OCI-LY7 (cell line): ENCODE results near the gene NAV1. TPM values are rescaled to one million over a fixed set of nuclear protein-coding genes. Genes with fewer than 3 reads are reported as not detected.

Experiments
- BruUV-seq: library from RNA; stranded (reverse); fragments of 400-500 nt; replicated peaks from 2 replicates; lab custom pipeline; 2021; lab: Mats Ljungman, UMichigan
- CTCF ChIA-PET: fragments of 300-600 bp; sonication (Branson Sonifier 250); formaldehyde crosslinking; loops from one replicate; lab custom pipeline; 2022; ENCODE audit warnings: antibody characterized with exemption; ENCODE audit not compliant: unreplicated experiment; lab: Charles Lee
- POLR2A ChIA-PET: fragments of 300-600 bp; sonication (Branson Sonifier 250); formaldehyde crosslinking; loops from one replicate; lab custom pipeline; 2022; ENCODE audit warnings: antibody characterized with exemption; lab: Charles Lee
- DNase-seq: peaks from one replicate; pipeline ENCODE4 v3.0.0-alpha.2; 2015; ENCODE audit warnings: low spot score
- H2AFZ ChIP-seq: fragments of 200-600 bp; sonication (generic), shearing (Covaris generic); 2 replicates; pipeline ENCODE4 v1.6.1; 2014; ENCODE audit warnings: mild to moderate bottlenecking, antibody characterized with exemption, low read length, moderate library complexity
- H3K27ac ChIP-seq: fragments of 200-600 bp; sonication (generic); 2 replicates; pipeline ENCODE4 v1.5.1; 2014; ENCODE audit warnings: mixed run types, low read depth, mild to moderate bottlenecking, moderate library complexity, low read length, inconsistent platforms; ENCODE audit not compliant: poor library complexity, severe bottlenecking
- H3K36me3 ChIP-seq: fragments of 200-600 bp; sonication (generic); 2 replicates; pipeline ENCODE4 v1.6.1; 2014; ENCODE audit warnings: mild to moderate bottlenecking, antibody characterized with exemption, low read length, moderate library complexity, mixed read lengths; ENCODE audit not compliant: insufficient read depth
- H3K4me1 ChIP-seq: fragments of 200-600 bp; sonication (generic); 2 replicates; pipeline ENCODE4 v1.5.1; 2014; ENCODE audit warnings: mild to moderate bottlenecking, low read length; ENCODE audit not compliant: insufficient read depth, poor library complexity, severe bottlenecking
- H3K4me2 ChIP-seq: fragments of 200-600 bp; sonication (generic); 2 replicates; pipeline ENCODE4 v1.6.1; 2014; ENCODE audit warnings: mild to moderate bottlenecking, low read length
- H3K4me3 ChIP-seq: fragments of 200-600 bp; sonication (generic); 2 replicates; pipeline ENCODE4 v1.5.1; 2014; ENCODE audit warnings: mild to moderate bottlenecking, low read depth, low read length; ENCODE audit not compliant: poor library complexity, severe bottlenecking
- H3K79me2 ChIP-seq: fragments of 200-600 bp; sonication (generic); 2 replicates; pipeline ENCODE4 v1.6.1; 2016; ENCODE audit warnings: low read depth, mild to moderate bottlenecking, low read length, moderate library complexity, mixed read lengths; ENCODE audit not compliant: insufficient read depth
- H3K9me2 ChIP-seq: fragments of 200-600 bp; sonication (generic); 2 replicates; pipeline ENCODE4 v1.6.1; 2016; ENCODE audit warnings: mild to moderate bottlenecking, low read length, mixed read lengths; ENCODE audit not compliant: insufficient read depth
- H3K9me3 ChIP-seq: fragments of 200-600 bp; sonication (generic); 2 replicates; pipeline ENCODE4 v1.6.1; 2014; ENCODE audit warnings: mild to moderate bottlenecking, mixed run types, low read length, mixed read lengths
- H4K20me1 ChIP-seq: fragments of 200-600 bp; sonication (generic); 2 replicates; pipeline ENCODE4 v1.6.1; 2014; ENCODE audit warnings: mild to moderate bottlenecking, antibody characterized with exemption, low read length, moderate library complexity, mixed read lengths; ENCODE audit not compliant: insufficient read depth
- CTCF ChIP-seq: fragments of 200-600 bp; sonication (generic); conservative IDR thresholded peaks from 2 replicates; pipeline ENCODE4 v1.5.1; 2014; ENCODE audit warnings: mild to moderate bottlenecking, antibody characterized with exemption, low read length, moderate library complexity, mixed read lengths
- EZH2phosphoT487 ChIP-seq: fragments of 200-600 bp; sonication (generic); IDR thresholded peaks from 2 replicates; pipeline ENCODE4 v1.6.1; 2018; ENCODE audit warnings: low read depth, borderline replicate concordance, mild to moderate bottlenecking, mixed run types, antibody characterized with exemption, low read length, moderate library complexity, mixed read lengths
- intact Hi-C: fragments of 100-400 bp; cut with micrococcal nuclease; formaldehyde crosslinking; loops from one replicate; pipeline ENCODE4 v1.10.0; 2022; ENCODE audit not compliant: unreplicated experiment
- total RNA-seq, 2 experiments: library from RNA; depleted of rRNA in 1 of 2; stranded (reverse); fragments of >200 nt in 1 of 2; shearing (Covaris generic) in 1 of 2; gene quantifications; 2 replicates each; pipeline ENCODE4 v1.2.3, GENCODE V29; 2014 to 2022

Gene NAV1
- total RNA-seq, 2 experiments from 2014 or later: 4.2 to 20.7 TPM

GRCh38 chr1:201530741-201531531 lies 8.0 kb upstream of the NAV1 start:
- intact Hi-C loops: no loop called here
- peak; percentile 39 for DNase-seq
- Histone ChIP-seq H4K20me1 (no peaks in the 10 kb centered on the region), H3K79me2 (no peaks in the 10 kb centered on the region), H3K4me1 (no peaks in the 10 kb centered on the region), H3K27ac (no peak overlapping the region), H3K4me2 (no peak overlapping the region), H3K9me2 (no peaks in the 10 kb centered on the region), H2AFZ (no peak overlapping the region), H3K4me3 (no peak overlapping the region), H3K9me3 (no peaks in the 10 kb centered on the region), H3K36me3 (no peaks in the 10 kb centered on the region)
- ChIA-PET POLR2A (no interaction called here), CTCF (interaction anchor here (0.5 to 1.1 kb wide), 2 partner anchors 18 to 717 kb away, joined by 3 to 5 read pairs; no protein-coding TSS in a partner anchor)
- TF ChIP-seq EZH2phosphoT487 (no peak), CTCF (peak; percentile 79)
- no TSS peak for BruUV-seq

- TF ChIP-seq CTCF (no peak), EZH2phosphoT487 (no peak)
- CTCF ChIA-PET: interaction anchor here (1.1 kb wide), 1 partner anchor 17 kb away, joined by 3 read pairs; no protein-coding TSS in a partner anchor
These were observed 7.1 kb upstream of the NAV1 start for GRCh38 chr1:201531551-201532425.

More at GRCh38 chr1:201531551-201532425, 7.1 kb upstream of the NAV1 start:
- Histone ChIP-seq H3K4me1 (no peaks in the 10 kb centered on the region), H3K9me2 (no peaks in the 10 kb centered on the region), H3K4me2 (no peak overlapping the region), H3K36me3 (no peaks in the 10 kb centered on the region), H3K79me2 (no peaks in the 10 kb centered on the region), H3K27ac (no peak overlapping the region), H4K20me1 (no peaks in the 10 kb centered on the region), H3K9me3 (no peaks in the 10 kb centered on the region), H3K4me3 (no peak overlapping the region), H2AFZ (no peak overlapping the region)
- no peak for DNase-seq
- no TSS peak for BruUV-seq
- intact Hi-C loops: no loop called here
- POLR2A ChIA-PET: no interaction called here
